Measurements from ENCODE around the gene FOSL1. TPM values are rescaled to one million over a fixed set of nuclear protein-coding genes. Genes with fewer than 3 reads are reported as not detected.

Gene FOSL1
- total and polyA plus RNA-seq, 4 donors = 0.17 to 0.20 TPM; not detected in 2

GRCh38 chr11:65918211-65919140 is 18.3 kb upstream of the FOSL1 start, which contains the start of gene C11orf68:
Gene C11orf68, minus strand, starts transcription at chr11:65919062. Its CDS starts 31 bp downstream, at chr11:65919031.
- Histone ChIP-seq H3K9me3 (ENCODE audit: control insufficient read depth in 4 of 4, low read length in 3 of 4) (no peaks in the 10 kb centered on the region), H3K9ac (ENCODE audit: low read depth in 1 of 2, low read length in 2 of 2) (peak within 1 kb of the TSS; percentile 33 to 93), H3K4me1 (ENCODE audit: control insufficient read depth in 4 of 4, insufficient read depth in 4 of 4, low read length in 3 of 4) (peaks cover 7 to 31% (median 21%) of the 10 kb centered on the region in 4 donors), H3K27me3 (ENCODE audit: control insufficient read depth in 4 of 4, insufficient read depth in 4 of 4, low read length in 3 of 4) (no peaks in the 10 kb centered on the region), H3K36me3 (ENCODE audit: control insufficient read depth in 4 of 4, insufficient read depth in 3 of 4, low read depth in 1 of 4, low read length in 3 of 4) (peaks cover 0 to 9% (median 4%) of the 10 kb centered on the region in 4 donors), H3K27ac (ENCODE audit: low read depth in 1 of 2, low read length in 2 of 2) (peak within 1 kb of the TSS; percentile 68 to 82), H3K4me3 (ENCODE audit: low read depth in 1 of 3, low read length in 3 of 3) (peak within 1 kb of the TSS; percentile 85 to 93 (median 86))
- DNase-seq (ENCODE audit: low spot score) = no peak
- WGBS = 4% methylated on average over 77 of the region's 77 CpGs
- TF ChIP-seq EGR1 (IDR thresholded peaks at IDR 0.05; ENCODE audit: low read depth in 2 of 2) = no peak
- TF ChIP-seq YY1 (IDR thresholded peaks at IDR 0.05) = peak; percentile 81

GRCh38 chr11:65917434-65918210 is 17.4 kb upstream of the FOSL1 start:
- WGBS = 90% methylated on average over 35 of the region's 35 CpGs
- peak overlapping the region; percentile 77 to 93 (median 85) for H3K4me3 ChIP-seq (ENCODE audit: low read depth in 1 of 3, low read length in 3 of 3)
- TF ChIP-seq CTCF (IDR thresholded peaks at IDR 0.05; ENCODE audit: low read depth, low read length, missing input control) (no peak), ZBTB33 (IDR thresholded peaks at IDR 0.05) (no peak), EGR1 (IDR thresholded peaks at IDR 0.05; ENCODE audit: low read depth in 2 of 2) (no peak)
- no peaks in the 10 kb centered on the region for H3K9me3 ChIP-seq (ENCODE audit: control insufficient read depth in 4 of 4, low read length in 3 of 4)
- peak overlapping the region in 1 of 2 donors; percentile 93 for H3K9ac ChIP-seq (ENCODE audit: low read depth in 1 of 2, low read length in 2 of 2)
- H3K36me3 ChIP-seq (ENCODE audit: control insufficient read depth in 4 of 4, insufficient read depth in 3 of 4, low read depth in 1 of 4, low read length in 3 of 4) = peaks cover 0 to 4% (median 1%) of the 10 kb centered on the region in 4 donors
- no peak overlapping the region for H3K27ac ChIP-seq (ENCODE audit: low read depth in 1 of 2, low read length in 2 of 2)
- H3K4me1 ChIP-seq (ENCODE audit: control insufficient read depth in 4 of 4, insufficient read depth in 4 of 4, low read length in 3 of 4) = peaks cover 7 to 31% (median 21%) of the 10 kb centered on the region in 4 donors
- H3K27me3 ChIP-seq (ENCODE audit: control insufficient read depth in 4 of 4, insufficient read depth in 4 of 4, low read length in 3 of 4) = no peaks in the 10 kb centered on the region
- no peak for DNase-seq (ENCODE audit: low spot score)

- Histone ChIP-seq H3K36me3 (ENCODE audit: control insufficient read depth in 4 of 4, insufficient read depth in 3 of 4, low read depth in 1 of 4, low read length in 3 of 4) (peaks cover 0 to 2% (median 0%) of the 10 kb centered on the region in 4 donors), H3K4me1 (ENCODE audit: control insufficient read depth in 4 of 4, insufficient read depth in 4 of 4, low read length in 3 of 4) (peaks cover 7 to 31% (median 21%) of the 10 kb centered on the region in 4 donors), H3K27ac (ENCODE audit: low read depth in 1 of 2, low read length in 2 of 2) (no peak overlapping the region), H3K4me3 (ENCODE audit: low read depth in 1 of 3, low read length in 3 of 3) (no peak overlapping the region), H3K27me3 (ENCODE audit: control insufficient read depth in 4 of 4, insufficient read depth in 4 of 4, low read length in 3 of 4) (no peaks in the 10 kb centered on the region), H3K9ac (ENCODE audit: low read depth in 1 of 2, low read length in 2 of 2) (no peak overlapping the region), H3K9me3 (ENCODE audit: control insufficient read depth in 4 of 4, low read length in 3 of 4) (no peaks in the 10 kb centered on the region)
- no peak for DNase-seq (ENCODE audit: low spot score)
- WGBS = 95% methylated on average over 3 of the region's 3 CpGs
- TF ChIP-seq JUND (IDR thresholded peaks at IDR 0.05) (no peak), RAD21 (IDR thresholded peaks at IDR 0.05) (no peak), GABPA (IDR thresholded peaks at IDR 0.05 in 1 of 2, conservative IDR thresholded peaks at IDR 0.05 in 1 of 2) (no peak), NR2F2 (IDR thresholded peaks at IDR 0.05) (no peak), FOXA1 (IDR thresholded peaks at IDR 0.05) (no peak), SP1 (IDR thresholded peaks at IDR 0.05) (no peak), REST (IDR thresholded peaks at IDR 0.05) (no peak), HNF4A (conservative IDR thresholded peaks at IDR 0.05) (no peak), CTCF (IDR thresholded peaks at IDR 0.05; ENCODE audit: low read depth, low read length, missing input control) (no peak), ATF3 (IDR thresholded peaks at IDR 0.05) (no peak), TAF1 (conservative IDR thresholded peaks at IDR 0.05) (no peak), EGR1 (IDR thresholded peaks at IDR 0.05; ENCODE audit: low read depth in 2 of 2) (no peak)
Observed at GRCh38 chr11:65917077-65917433, 16.9 kb upstream of the FOSL1 start.

Measured in liver (tissue), 9 donors.